ENCODE results near the gene CNBD2.
"Not testable (repeated sequence)": the region's sequence is repeated elsewhere in the genome, so short reads cannot be mapped to it uniquely, and the experiment has no call there.

The CNBD2 gene

DNA sequence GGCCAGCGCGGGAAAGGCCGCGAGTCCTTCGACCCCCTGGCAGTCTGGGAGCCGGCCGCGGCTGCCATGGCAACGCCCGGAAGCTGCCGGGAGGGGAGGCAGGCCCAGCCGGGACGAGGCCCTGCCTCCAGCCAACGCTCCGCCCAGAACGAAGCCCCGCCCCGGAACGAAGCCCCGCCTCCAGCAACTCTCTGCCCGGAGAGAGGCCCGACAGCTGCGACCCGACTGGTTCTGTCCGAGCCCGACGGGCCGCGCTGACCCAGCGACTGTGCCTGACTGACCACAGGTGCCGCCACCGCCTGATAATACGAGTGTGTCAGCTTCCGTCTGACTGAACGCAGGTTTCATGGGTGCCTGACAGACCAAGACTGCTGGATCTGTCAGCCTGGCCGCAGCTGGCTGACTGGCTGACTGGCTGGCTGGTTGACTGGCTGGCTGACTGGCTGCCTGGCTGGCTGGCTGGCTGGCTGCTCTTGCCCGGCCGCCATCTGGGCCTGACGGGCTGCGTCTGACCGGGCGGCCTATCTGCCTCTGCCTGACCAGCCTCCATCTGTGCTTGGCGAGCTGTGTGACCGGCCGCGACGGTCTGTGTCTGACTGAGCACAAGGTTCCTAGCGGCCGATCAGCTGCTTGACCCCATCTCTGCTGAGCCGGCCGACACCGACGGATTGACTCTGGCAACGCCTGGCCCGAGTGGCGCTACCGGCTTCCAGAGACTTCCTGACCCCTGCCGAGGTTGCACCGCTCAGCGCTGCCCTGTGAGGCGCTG lies 96.5 kb downstream of the CNBD2 start:
- FAIRE-seq: no peak

DNA sequence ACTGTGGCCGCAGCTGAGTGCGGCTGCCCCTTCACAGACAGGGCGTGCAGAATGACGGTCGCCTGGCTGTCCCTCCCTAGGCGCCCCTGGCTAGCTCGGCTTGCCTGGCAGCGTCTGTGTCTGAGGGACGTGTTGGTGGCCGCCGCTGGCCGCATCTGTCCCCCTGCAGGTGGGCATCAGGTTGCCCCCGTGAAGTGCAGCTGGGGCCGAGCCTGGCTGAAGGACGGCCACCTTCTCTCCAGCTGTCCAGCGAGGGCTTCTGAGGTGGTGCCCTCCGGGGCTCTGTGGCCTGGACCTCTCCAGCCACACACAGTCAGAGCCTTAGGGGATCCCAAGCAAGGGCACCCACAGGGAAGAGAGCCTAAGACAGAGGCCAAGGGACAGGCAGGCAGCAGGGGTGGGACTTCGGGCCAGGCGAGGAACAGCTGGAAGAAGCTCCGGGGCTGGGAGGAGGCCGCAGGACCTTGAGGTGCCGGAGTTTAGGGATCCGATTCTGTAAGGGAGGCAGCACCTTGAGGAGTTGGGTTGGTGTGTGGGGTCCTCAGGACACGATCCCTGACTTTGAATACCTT lies 97.1 kb downstream of the CNBD2 start:
- FAIRE-seq: no peak

DNA sequence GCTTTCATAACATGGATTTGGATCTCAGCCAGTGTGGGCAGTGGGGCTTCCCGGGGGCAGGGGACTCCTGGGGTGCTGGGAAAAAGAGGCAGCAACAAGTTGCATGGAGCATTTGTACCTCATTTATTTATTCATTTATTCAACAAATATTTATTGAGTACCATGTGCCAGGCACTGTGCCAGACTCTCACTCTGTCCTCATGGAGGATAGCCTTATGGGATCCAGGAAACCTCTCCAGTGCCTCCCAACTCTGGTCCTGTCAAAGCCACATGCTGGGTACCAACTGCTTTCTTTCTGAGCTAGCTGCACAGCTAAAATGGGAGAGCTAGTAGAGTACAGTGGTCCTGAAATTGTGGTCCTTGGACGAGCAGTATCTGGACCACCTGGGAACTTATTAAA lies 98.4 kb downstream of the CNBD2 start:
- FAIRE-seq: no peak

DNA sequence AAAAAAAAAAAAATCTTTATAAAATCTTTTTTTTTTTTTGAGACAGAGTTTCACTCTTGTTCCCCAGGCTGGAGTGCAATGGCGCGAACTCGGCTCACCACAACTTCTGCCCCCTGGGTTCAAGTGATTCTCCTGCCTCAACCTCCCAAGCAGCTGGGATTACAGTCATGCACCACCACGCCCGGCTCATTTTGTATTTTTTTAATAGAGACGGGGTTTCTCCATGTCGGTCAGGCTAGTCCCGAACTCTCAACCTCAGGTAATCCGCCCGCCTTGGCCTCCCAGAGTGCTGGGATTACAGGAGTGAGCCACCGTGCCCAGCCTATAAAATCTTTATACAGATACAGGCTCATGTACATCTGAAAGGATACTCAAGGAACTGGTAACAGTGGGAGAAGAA lies 100.1 kb downstream of the CNBD2 start:
- FAIRE-seq: not testable (repeated sequence)

DNA sequence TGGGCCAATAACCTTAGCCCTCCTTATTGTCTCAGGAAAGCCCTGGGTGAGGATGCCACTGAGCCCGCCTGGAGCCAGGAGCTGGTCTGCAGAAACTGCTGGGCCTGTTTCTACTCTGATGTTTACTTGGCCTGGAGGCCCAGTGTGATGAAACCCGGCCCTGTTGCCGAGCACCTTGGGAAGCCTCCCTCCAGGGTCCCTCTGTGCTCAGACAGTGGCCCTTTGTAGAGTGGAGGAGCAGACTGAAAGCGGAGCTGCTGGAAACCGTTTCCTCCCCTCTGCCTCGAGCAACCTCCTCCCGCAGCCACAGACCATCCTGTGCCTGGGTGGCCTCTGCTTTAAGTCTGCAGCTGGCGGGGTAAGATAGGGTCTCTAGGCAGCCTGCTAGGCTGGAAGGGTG lies 102.1 kb downstream of the CNBD2 start:
- no peak for FAIRE-seq

DNA sequence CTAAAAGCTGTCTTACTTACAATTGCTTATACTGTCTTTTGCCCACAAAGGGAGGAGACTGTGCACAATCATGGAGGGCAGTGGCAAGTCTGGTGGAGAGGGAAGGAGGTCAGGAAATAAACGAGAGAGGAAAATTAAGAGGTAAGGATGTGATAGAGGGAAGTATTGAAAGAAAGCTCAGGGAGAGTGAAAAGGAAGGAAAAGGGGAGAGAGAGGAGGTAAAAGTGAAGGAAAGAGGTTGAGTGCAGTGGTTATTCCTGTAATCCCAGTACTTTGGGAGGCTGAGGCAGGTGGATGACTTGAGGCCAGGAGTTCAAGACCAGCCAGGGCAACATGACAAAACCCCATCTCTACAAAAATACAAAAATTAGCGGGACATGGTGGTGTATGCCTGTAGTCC lies 103.5 kb downstream of the CNBD2 start:
- no peak for FAIRE-seq

DNA sequence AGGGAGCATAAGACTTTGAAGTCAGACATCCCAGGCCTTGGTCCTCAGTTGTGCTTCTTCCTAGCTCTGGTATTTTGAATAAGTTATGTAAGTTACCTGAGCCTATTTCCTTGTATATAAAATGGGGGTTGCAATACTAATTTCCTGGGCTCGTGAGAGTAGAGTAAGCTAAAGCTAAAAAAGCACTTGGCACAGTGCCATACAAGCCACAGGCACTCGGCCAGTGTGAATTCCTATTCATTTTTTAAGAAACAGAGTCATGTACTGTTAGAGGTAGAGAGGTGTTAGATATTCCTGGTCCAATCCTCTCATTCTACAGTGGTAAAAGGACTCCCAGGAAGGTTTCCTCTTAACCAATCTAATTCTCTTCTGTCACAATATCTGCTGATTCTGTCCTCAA lies 106.6 kb downstream of the CNBD2 start:
- FAIRE-seq: no peak

DNA sequence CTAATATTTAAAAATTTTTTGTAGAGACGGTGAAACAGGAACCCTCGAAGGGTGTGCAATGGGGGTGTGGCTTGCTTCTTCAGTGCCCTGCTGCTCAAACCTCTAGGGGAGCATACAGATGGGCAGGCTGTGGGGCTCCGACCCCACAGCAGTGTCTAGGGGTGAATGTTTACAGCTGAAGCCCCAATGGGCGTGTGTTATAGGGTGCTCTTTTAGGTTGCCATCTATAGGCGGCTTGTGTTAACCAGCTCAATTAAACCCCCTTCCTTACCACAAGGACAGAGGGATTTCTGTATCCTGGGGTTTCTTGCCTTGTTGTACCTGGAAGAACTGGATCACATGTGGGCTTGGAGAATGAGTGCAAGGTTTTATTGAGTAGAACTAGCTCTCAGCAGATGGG lies 109.4 kb downstream of the CNBD2 start:
- FAIRE-seq: not testable (repeated sequence)

DNA sequence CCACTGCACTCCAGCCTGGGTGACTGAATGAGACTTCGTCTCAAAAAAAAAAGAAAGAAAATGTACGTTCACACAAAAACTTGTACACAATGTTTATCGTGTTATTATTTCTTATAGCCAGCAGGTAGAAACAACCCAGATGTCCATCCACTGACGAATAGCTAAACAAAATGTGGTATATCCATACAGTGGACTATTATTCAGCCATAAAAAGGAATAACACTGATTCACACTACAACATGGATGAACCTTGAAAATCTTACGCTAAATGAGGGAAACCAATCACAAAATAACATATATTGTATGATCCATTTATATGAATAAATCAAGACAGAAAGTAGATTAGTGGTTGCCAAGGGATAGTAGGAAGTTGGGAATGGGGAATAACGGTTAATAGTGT lies 111.1 kb downstream of the CNBD2 start:
- FAIRE-seq: no peak

DNA sequence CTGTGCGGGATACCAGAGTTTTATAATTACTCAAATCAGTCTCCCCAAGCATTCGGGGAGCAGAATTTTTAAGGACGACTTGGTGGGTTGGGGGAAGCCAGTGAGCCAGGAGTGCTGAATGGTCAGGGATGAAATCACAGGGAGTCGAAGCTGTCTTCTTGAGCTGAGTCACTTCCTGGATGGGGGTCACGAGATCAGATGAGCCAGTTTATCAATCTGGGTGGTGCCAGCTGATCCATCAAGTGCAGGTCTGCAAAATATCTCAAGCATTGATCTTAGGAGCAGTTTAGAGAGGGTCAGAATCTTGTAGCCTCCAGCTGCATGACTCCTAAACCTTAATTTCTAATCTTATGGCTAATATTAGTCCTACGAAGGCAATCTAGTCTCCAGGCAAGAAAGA lies 111.6 kb downstream of the CNBD2 start:
- FAIRE-seq: not testable (repeated sequence)

Measured in islet of Langerhans (tissue), 1 donor.